Subcutaneous adipose tissue (tissue), 4 donors: ENCODE data around the gene FOXS1. TPM values are rescaled to one million over a fixed set of nuclear protein-coding genes. Genes with fewer than 3 reads are reported as not detected.

ENCODE experiments used
- total RNA-seq, 4 donors: library from RNA; depleted of rRNA; stranded (reverse); fragments of >200 nt; gene quantifications; one replicate each; pipeline ENCODE4 v1.1.0, GENCODE V29; 2016
- TF ChIP-seq, protein P1 (sequence below): fragments of 450-650 bp; IDR thresholded peaks from one replicate; pipeline ENCODE4 v1.5.1; 2016; ENCODE audit warnings: low read depth, mild to moderate bottlenecking, control low read depth, antibody characterized with exemption, moderate library complexity

FOXS1 gene
- total RNA-seq, 4 donors from 2014 or later: not detected

DNA sequence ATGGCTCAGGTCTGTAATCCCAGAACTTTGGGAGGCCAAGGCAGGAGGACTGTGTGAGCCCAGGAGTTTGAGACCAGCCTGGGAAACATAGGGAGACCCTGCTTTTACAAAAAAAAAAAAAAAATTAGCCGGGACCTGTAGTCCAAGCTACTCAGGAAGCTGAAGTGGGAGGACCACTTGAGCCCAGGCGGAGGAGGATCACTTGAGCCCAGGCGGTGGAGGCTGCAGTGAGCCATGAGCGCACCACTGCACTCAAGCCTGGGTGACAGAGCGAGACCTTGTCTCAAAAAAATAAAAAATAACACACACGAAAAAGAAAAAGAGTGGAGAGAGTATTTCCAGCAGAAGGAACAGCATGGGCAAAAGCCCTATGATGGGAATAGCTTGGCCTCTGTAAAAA, 27.0 kb upstream of the FOXS1 start:
- TF ChIP-seq, protein P1, sequence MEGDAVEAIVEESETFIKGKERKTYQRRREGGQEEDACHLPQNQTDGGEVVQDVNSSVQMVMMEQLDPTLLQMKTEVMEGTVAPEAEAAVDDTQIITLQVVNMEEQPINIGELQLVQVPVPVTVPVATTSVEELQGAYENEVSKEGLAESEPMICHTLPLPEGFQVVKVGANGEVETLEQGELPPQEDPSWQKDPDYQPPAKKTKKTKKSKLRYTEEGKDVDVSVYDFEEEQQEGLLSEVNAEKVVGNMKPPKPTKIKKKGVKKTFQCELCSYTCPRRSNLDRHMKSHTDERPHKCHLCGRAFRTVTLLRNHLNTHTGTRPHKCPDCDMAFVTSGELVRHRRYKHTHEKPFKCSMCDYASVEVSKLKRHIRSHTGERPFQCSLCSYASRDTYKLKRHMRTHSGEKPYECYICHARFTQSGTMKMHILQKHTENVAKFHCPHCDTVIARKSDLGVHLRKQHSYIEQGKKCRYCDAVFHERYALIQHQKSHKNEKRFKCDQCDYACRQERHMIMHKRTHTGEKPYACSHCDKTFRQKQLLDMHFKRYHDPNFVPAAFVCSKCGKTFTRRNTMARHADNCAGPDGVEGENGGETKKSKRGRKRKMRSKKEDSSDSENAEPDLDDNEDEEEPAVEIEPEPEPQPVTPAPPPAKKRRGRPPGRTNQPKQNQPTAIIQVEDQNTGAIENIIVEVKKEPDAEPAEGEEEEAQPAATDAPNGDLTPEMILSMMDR: no peak

DNA sequence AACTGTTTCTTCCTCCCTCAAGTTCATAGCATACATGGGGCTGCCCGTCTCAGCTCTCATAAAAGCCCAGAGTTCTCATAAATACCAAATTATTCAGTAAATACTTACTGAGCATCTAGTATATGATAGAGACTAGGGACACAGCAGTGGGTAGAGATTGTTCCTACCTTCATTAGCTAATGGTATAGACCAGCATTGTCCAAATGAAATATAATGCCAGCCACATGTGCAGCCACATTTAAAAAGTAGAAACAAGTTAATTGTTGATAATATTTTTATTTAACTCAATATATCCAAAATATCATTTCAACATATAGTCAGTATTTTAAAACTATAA, 26.2 kb upstream of the FOXS1 start:
- TF ChIP-seq, protein P1: no peak

DNA sequence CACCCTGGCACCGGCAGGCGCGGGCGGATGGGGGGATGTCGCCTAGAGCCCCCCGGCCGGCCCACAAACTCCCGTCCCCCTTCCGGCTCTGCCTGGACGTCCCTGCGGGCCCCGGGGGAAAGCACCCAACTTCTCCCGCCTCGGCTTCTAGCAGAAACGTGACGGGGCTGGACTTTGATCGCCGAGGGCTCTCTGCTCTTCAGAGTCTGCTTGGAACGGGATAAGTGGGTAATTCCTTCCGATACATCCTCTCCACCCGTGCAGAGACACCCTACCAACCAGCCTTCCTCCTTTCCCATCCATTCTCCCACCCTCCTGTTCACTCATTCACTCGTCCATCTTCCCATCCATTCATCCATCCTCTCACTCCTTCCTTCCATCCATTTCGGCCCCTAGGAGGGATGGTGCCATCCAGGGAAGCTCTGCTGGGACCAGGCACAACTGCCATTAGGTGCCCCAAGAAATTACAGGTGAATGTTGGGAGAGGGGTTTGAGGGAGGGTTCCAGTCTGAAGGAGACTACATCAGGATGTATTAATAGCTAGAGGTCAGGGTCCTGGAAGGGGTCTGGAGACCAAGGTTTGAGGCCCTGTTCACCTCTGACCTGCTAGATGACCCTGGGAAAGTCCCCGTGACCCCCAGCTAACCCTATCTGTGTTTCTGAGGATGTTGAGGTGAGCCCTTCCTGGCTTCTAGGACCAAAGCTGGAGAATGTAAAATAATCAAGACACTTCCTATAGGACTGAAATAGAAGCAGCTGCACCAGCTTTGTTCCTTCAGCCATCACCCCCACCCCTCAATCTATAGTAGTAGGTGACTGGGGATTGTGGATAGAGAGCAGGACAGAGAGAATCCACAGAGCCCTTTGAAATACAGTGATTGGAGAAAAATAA, 25.6 kb upstream of the FOXS1 start:
- TF ChIP-seq, protein P1: no peak

DNA sequence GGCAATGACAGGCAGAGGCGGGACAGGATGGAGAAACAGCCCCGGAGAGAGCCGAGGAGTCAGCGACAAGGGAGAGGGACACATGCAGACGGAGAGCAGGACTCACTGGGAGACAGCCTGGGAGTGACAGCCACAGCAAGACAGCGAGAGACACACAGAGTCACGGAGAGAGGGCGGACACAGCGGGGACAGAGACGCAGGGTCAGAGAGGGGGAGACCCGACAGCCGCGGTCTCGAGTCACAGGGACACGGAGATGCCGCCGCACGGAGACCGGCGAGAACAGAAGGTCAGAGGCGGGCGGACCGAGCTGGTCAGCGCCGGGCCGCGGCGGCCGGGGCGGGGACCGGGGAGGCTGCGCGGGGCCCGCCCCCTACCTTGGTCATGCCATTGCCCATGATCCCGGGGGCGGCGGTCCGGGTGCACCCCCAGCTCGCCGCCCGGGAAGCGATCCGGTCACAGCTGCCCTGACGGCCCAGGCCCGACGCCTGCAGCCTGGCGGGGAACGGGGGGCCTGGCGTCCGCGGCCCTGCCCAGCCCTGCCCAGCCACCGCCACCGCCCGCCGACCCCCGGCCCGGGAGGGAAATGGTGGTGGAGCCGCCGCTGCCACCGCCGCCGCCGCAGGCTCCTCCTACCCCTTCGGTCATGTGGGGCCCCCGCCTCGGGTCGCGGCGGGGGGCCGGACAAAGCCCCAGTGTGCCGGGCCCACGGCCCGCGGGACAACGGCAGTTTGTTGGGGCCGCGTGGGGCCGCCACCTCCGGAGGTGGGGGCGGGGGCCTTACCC, 24.7 kb upstream of the FOXS1 start, which contains the start of the genes DUSP15 and TTLL9:
Gene DUSP15 (minus strand): TSS at position 586 of the 784 bp plus-strand sequence. CDS start 190 bp downstream, at position 396.
Gene TTLL9 (plus strand): TSS at position 693 of the 784 bp plus-strand sequence. CDS start 493 bp downstream, outside the sequence.
- TF ChIP-seq, protein P1: no peak

DNA sequence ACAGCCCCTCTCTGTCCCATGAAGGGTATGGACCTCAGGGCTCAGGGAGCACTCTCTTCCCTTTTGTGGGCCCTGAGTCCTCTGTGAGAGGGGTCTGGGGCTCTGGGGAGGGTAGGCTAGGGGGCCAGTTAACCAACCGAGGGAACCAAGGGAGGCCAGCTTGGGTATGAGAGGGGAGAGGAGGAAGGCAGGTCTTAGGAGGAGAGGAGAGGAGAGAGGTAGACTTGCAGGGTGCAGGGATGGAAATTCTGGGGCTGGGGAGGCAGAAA, 24.2 kb upstream of the FOXS1 start:
- TF ChIP-seq, protein P1: no peak

DNA sequence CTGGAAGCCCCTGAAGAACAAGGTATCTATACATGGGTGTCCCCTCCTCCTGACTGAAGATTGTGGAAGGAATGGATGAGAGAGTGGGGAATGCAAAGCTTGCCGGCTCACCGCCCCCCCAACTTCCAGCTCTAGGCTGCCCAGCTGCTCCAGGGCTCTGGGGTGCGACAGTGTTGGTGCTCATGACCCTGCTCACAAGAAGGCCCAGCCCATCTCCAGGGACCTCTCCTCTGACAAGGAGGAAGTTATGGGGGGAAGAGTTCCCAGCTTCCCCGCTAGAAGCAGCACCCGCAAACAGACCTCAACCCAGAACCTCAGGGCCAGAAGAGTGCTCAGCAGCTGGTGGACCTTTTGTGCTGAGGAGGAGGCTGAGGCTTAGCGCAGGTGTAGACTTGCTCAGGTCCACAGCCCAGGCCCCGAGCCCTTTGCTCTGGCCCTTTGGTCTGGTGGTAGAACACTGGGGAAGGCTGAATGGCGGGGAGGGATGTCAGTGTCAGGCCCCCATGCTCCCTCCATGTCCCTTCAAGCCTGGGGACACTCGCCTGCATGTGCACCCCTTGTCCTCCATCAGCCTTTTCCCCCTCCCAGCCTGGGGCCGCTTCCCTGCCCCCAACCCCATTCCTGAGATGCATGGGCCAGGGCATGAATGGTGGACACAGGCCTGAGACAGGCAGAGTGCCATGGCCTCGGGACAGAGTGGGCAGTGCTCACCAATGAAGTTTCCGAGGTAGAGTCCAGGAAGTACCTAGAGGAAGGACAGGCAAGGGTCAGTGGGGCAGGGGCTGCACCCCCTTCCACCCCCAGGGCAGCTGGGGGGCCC, 23.7 kb upstream of the FOXS1 start:
- TF ChIP-seq, protein P1: no peak

DNA sequence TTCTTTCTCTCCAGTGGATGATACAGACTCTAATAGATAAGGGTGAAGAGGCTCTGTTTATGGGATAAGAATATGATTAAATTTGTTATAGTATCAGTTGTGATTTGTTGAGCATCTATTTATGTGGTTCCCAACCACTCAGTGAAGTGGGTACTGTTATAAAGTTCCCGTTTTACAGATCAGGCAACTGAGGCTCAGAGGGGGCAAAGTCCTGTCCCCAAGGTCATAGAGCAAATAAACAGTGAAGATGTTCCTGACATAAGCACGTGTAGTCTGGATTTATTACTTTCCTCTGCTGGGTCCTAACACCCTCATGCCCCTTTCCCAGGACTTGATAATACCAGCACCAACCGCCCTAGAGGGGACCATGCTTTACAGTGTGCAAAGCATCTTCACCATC, 20.8 kb upstream of the FOXS1 start:
- TF ChIP-seq, protein P1: no peak
